Cardiac muscle cell (in vitro differentiated cells and primary cell): ENCODE results near the gene AKAP9. TPM values are rescaled to one million over a fixed set of nuclear protein-coding genes. Genes with fewer than 3 reads are reported as not detected.
A peak's percentile ranks its signal among the peaks of the same experiment; 100 is the strongest.

Source experiments
- DNase-seq, 2 donors: peaks; one replicate each; pipeline versions ENCODE4 v3.0.0 to v3.0.0-alpha.2; 2010 to 2017; ENCODE audit warnings: low read depth in 1 of 2, low spot score in 1 of 2
- H3K27ac ChIP-seq: fragments of 200-600 bp; sonication (generic); 2 replicates; pipeline ENCODE4 v1.5.1; 2016
- H3K27me3 ChIP-seq: fragments of 200-600 bp; sonication (generic); 2 replicates; pipeline ENCODE4 v1.6.0; 2016; ENCODE audit warnings: control low read depth
- H3K36me3 ChIP-seq: fragments of 200-600 bp; sonication (generic); 2 replicates; pipeline ENCODE4 v1.5.1; 2016; ENCODE audit warnings: control low read depth
- H3K4me1 ChIP-seq: fragments of 200-600 bp; sonication (generic); 2 replicates; pipeline ENCODE4 v1.8.1; 2017; ENCODE audit warnings: low read depth, mild to moderate bottlenecking, mixed run types
- H3K4me3 ChIP-seq: fragments of 200-600 bp; sonication (generic); 2 replicates; pipeline ENCODE4 v1.5.1; 2016; ENCODE audit warnings: mild to moderate bottlenecking
- H3K9me3 ChIP-seq: fragments of 200-600 bp; sonication (generic); 2 replicates; pipeline ENCODE4 v1.5.1; 2017; ENCODE audit warnings: low read depth, mild to moderate bottlenecking, control low read depth
- CTCF ChIP-seq: IDR thresholded peaks from 2 replicates; pipeline ENCODE4 v1.5.1; 2012; ENCODE audit warnings: low read depth, mild to moderate bottlenecking, low read length
- polyA plus RNA-seq: library from polyadenylated mRNA; unstranded; fragments of >200 nt; fragmentation: Nextera tagmentation; extraction: Ambion mirVana; gene quantifications from 2 replicates; pipeline ENCODE4 v1.2.1, GENCODE V29; 2016
- total RNA-seq: library from RNA; depleted of rRNA; stranded (reverse); fragments of >200 nt; gene quantifications from 2 replicates; pipeline ENCODE4 v1.2.3, GENCODE V29; 2016

The AKAP9 gene
- total and polyA plus RNA-seq, 2 experiments from 2014 or later, result 41.4 to 57.1 TPM

GRCh38 chr7:91898240-91898992, 42.2 kb upstream of the AKAP9 start:
- peaks cover 12% of the 10 kb centered on the region for H3K4me1 ChIP-seq
- no peak for TF ChIP-seq CTCF
- H3K4me3 ChIP-seq, result no peak overlapping the region
- H3K9me3 ChIP-seq, result no peaks in the 10 kb centered on the region
- H3K36me3 ChIP-seq, result no peaks in the 10 kb centered on the region
- no peak for DNase-seq
- H3K27ac ChIP-seq, result no peak overlapping the region
- H3K27me3 ChIP-seq, result no peaks in the 10 kb centered on the region

GRCh38 chr7:91899563-91899962, 41.1 kb upstream of the AKAP9 start:
- Histone ChIP-seq H3K4me3 (no peak overlapping the region), H3K9me3 (no peaks in the 10 kb centered on the region), H3K27me3 (no peaks in the 10 kb centered on the region), H3K36me3 (no peaks in the 10 kb centered on the region), H3K4me1 (peaks cover 8% of the 10 kb centered on the region), H3K27ac (no peak overlapping the region)
- TF ChIP-seq CTCF, result no peak
- no peak for DNase-seq

- Histone ChIP-seq H3K4me1 (no peaks in the 10 kb centered on the region), H3K9me3 (no peaks in the 10 kb centered on the region), H3K36me3 (no peaks in the 10 kb centered on the region), H3K27ac (no peak overlapping the region), H3K27me3 (no peaks in the 10 kb centered on the region), H3K4me3 (no peak overlapping the region)
- no peak for DNase-seq
- TF ChIP-seq CTCF, result no peak
Measured at GRCh38 chr7:91910171-91910570, 30.5 kb upstream of the AKAP9 start.

GRCh38 chr7:91911121-91911520, 29.5 kb upstream of the AKAP9 start:
- Histone ChIP-seq H3K4me3 (no peak overlapping the region), H3K4me1 (no peaks in the 10 kb centered on the region), H3K27me3 (no peaks in the 10 kb centered on the region), H3K27ac (no peak overlapping the region), H3K9me3 (no peaks in the 10 kb centered on the region), H3K36me3 (no peaks in the 10 kb centered on the region)
- no peak for TF ChIP-seq CTCF
- no peak for DNase-seq

GRCh38 chr7:91912494-91912893, 28.2 kb upstream of the AKAP9 start:
- Histone ChIP-seq H3K4me1 (no peaks in the 10 kb centered on the region), H3K27me3 (no peaks in the 10 kb centered on the region), H3K4me3 (no peak overlapping the region), H3K27ac (no peak overlapping the region), H3K36me3 (no peaks in the 10 kb centered on the region), H3K9me3 (no peaks in the 10 kb centered on the region)
- no peak for TF ChIP-seq CTCF
- peak in 1 of 2 donors; percentile 54 for DNase-seq
